ENCODE data around the gene SIRPA.

The SIRPA gene

GRCh38 chr20:1949347-1950100, 54.3 kb downstream of the SIRPA start:
- DNase-seq (ENCODE audit: low read depth in 3 of 3): no peak

- no peak for DNase-seq (ENCODE audit: low read depth in 3 of 3)
These were observed 55.6 kb downstream of the SIRPA start for GRCh38 chr20:1950836-1951235.

GRCh38 chr20:1951436-1952115, 56.4 kb downstream of the SIRPA start:
- no peak for DNase-seq (ENCODE audit: low read depth in 3 of 3)

GRCh38 chr20:1952737-1953530, 57.7 kb downstream of the SIRPA start:
- no peak for DNase-seq (ENCODE audit: low read depth in 3 of 3)

GRCh38 chr20:1953621-1954020, 58.4 kb downstream of the SIRPA start:
- no peak for DNase-seq (ENCODE audit: low read depth in 3 of 3)

- no peak for DNase-seq (ENCODE audit: low read depth in 3 of 3)
These were observed 60.0 kb downstream of the SIRPA start for GRCh38 chr20:1955217-1955616.

- DNase-seq (ENCODE audit: low read depth in 3 of 3): no peak
These were observed 63.2 kb downstream of the SIRPA start for GRCh38 chr20:1958426-1958825.

GRCh38 chr20:1959156-1959555, 63.9 kb downstream of the SIRPA start:
- DNase-seq (ENCODE audit: low read depth in 3 of 3): no peak

- no peak for DNase-seq (ENCODE audit: low read depth in 3 of 3)
These were observed 66.2 kb downstream of the SIRPA start for GRCh38 chr20:1961374-1961773.

GRCh38 chr20:1964061-1964460, 68.9 kb downstream of the SIRPA start:
- no peak for DNase-seq (ENCODE audit: low read depth in 3 of 3)

- peak in 1 of 3 donors; percentile 1 for DNase-seq (ENCODE audit: low read depth in 3 of 3)
These were observed 69.6 kb downstream of the SIRPA start for GRCh38 chr20:1964659-1965405.

- DNase-seq (ENCODE audit: low read depth in 3 of 3): peak; percentile 74 to 81 (median 80)
These were observed 70.5 kb downstream of the SIRPA start for GRCh38 chr20:1965520-1966351.

- DNase-seq (ENCODE audit: low read depth in 3 of 3): no peak
These were observed 73.8 kb downstream of the SIRPA start for GRCh38 chr20:1968964-1969363.

GRCh38 chr20:1971893-1972586, 76.8 kb downstream of the SIRPA start:
- no peak for DNase-seq (ENCODE audit: low read depth in 3 of 3)

- no peak for DNase-seq (ENCODE audit: low read depth in 3 of 3)
These were observed 78.6 kb downstream of the SIRPA start for GRCh38 chr20:1973601-1974440.

GRCh38 chr20:1975291-1975690, 80.1 kb downstream of the SIRPA start:
- no peak for DNase-seq (ENCODE audit: low read depth in 3 of 3)

- DNase-seq (ENCODE audit: low read depth in 3 of 3): no peak
These were observed 84.0 kb downstream of the SIRPA start for GRCh38 chr20:1979106-1979778.

- no peak for DNase-seq (ENCODE audit: low read depth in 3 of 3)
These were observed 87.5 kb downstream of the SIRPA start for GRCh38 chr20:1982686-1983085.

GRCh38 chr20:1983301-1983700, 88.1 kb downstream of the SIRPA start:
- no peak for DNase-seq (ENCODE audit: low read depth in 3 of 3)
